ENCODE measurements around the gene KIF18B. TPM values are rescaled to one million over a fixed set of nuclear protein-coding genes. Genes with fewer than 3 reads are reported as not detected.

The KIF18B gene
- total and polyA plus RNA-seq, 10 of the 15 experiments (the other 5 are each of a cell fraction or from before 2014, with no cell fraction given): 2.8 to 46.2 (median 20.5) TPM

DNA sequence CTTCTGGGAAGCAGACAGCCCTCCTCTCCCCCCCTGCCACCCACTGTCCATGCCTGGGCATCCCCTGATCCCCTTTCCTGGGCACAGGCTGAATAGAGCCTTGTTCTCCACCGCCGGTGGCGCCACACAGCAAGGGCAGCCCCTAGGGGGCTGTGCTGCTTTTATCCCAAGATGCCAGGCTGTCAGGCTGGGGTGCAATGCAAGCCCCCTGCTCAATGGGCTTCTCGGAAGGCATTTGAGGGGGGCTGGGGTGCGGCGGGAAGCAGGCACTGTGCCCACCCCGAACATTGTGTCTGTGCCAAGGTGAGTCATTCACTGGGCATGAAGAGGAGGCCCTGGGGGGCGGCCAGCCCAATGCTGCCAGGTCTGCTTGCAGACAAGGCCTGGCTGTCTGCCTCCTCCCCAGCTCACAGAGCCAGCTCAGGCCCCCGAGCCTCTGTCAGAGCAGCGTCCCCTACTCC, 30.8 kb downstream of the KIF18B start (continued):
- TF ChIP-seq, protein P1, sequence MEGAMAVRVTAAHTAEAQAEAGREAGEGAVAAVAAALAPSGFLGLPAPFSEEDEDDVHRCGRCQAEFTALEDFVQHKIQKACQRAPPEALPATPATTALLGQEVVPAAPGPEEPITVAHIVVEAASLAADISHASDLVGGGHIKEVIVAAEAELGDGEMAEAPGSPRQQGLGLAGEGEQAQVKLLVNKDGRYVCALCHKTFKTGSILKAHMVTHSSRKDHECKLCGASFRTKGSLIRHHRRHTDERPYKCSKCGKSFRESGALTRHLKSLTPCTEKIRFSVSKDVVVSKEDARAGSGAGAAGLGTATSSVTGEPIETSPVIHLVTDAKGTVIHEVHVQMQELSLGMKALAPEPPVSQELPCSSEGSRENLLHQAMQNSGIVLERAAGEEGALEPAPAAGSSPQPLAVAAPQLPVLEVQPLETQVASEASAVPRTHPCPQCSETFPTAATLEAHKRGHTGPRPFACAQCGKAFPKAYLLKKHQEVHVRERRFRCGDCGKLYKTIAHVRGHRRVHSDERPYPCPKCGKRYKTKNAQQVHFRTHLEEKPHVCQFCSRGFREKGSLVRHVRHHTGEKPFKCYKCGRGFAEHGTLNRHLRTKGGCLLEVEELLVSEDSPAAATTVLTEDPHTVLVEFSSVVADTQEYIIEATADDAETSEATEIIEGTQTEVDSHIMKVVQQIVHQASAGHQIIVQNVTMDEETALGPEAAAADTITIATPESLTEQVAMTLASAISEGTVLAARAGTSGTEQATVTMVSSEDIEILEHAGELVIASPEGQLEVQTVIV (IDR thresholded peaks at IDR 0.05; ENCODE audit: borderline replicate concordance, partially characterized antibody): no peak
- TF ChIP-seq FOXK2 (IDR thresholded peaks at IDR 0.05): no peak
- TF ChIP-seq, protein P2, sequence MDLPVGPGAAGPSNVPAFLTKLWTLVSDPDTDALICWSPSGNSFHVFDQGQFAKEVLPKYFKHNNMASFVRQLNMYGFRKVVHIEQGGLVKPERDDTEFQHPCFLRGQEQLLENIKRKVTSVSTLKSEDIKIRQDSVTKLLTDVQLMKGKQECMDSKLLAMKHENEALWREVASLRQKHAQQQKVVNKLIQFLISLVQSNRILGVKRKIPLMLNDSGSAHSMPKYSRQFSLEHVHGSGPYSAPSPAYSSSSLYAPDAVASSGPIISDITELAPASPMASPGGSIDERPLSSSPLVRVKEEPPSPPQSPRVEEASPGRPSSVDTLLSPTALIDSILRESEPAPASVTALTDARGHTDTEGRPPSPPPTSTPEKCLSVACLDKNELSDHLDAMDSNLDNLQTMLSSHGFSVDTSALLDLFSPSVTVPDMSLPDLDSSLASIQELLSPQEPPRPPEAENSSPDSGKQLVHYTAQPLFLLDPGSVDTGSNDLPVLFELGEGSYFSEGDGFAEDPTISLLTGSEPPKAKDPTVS (IDR thresholded peaks at IDR 0.05; ENCODE audit: low read depth, low read length): no peak
- TF ChIP-seq PAX5 (IDR thresholded peaks at IDR 0.05; ENCODE audit: borderline replicate concordance, low read depth, low read length): no peak
- TF ChIP-seq, protein P3, sequence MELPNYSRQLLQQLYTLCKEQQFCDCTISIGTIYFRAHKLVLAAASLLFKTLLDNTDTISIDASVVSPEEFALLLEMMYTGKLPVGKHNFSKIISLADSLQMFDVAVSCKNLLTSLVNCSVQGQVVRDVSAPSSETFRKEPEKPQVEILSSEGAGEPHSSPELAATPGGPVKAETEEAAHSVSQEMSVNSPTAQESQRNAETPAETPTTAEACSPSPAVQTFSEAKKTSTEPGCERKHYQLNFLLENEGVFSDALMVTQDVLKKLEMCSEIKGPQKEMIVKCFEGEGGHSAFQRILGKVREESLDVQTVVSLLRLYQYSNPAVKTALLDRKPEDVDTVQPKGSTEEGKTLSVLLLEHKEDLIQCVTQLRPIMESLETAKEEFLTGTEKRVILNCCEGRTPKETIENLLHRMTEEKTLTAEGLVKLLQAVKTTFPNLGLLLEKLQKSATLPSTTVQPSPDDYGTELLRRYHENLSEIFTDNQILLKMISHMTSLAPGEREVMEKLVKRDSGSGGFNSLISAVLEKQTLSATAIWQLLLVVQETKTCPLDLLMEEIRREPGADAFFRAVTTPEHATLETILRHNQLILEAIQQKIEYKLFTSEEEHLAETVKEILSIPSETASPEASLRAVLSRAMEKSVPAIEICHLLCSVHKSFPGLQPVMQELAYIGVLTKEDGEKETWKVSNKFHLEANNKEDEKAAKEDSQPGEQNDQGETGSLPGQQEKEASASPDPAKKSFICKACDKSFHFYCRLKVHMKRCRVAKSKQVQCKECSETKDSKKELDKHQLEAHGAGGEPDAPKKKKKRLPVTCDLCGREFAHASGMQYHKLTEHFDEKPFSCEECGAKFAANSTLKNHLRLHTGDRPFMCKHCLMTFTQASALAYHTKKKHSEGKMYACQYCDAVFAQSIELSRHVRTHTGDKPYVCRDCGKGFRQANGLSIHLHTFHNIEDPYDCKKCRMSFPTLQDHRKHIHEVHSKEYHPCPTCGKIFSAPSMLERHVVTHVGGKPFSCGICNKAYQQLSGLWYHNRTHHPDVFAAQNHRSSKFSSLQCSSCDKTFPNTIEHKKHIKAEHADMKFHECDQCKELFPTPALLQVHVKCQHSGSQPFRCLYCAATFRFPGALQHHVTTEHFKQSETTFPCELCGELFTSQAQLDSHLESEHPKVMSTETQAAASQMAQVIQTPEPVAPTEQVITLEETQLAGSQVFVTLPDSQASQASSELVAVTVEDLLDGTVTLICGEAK (IDR thresholded peaks at IDR 0.05; ENCODE audit: borderline replicate concordance): no peak
- TF ChIP-seq RCOR1 (conservative IDR thresholded peaks at IDR 0.05; ENCODE audit: low read depth, low read length): no peak
- no peak for TF ChIP-seq NFYB (IDR thresholded peaks at IDR 0.05; ENCODE audit: insufficient read depth, low read depth, low read length)
- TF ChIP-seq RFX5 (IDR thresholded peaks at IDR 0.05; ENCODE audit: low read depth, low read length): no peak
- TF ChIP-seq NFIC (IDR thresholded peaks at IDR 0.05; ENCODE audit: low read depth, low read length): no peak
- no peak for TF ChIP-seq NRF1 (conservative IDR thresholded peaks at IDR 0.05; ENCODE audit: low read depth, low read length)
- TF ChIP-seq, protein P4, sequence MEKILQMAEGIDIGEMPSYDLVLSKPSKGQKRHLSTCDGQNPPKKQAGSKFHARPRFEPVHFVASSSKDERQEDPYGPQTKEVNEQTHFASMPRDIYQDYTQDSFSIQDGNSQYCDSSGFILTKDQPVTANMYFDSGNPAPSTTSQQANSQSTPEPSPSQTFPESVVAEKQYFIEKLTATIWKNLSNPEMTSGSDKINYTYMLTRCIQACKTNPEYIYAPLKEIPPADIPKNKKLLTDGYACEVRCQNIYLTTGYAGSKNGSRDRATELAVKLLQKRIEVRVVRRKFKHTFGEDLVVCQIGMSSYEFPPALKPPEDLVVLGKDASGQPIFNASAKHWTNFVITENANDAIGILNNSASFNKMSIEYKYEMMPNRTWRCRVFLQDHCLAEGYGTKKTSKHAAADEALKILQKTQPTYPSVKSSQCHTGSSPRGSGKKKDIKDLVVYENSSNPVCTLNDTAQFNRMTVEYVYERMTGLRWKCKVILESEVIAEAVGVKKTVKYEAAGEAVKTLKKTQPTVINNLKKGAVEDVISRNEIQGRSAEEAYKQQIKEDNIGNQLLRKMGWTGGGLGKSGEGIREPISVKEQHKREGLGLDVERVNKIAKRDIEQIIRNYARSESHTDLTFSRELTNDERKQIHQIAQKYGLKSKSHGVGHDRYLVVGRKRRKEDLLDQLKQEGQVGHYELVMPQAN (conservative IDR thresholded peaks at IDR 0.05): no peak
- TF ChIP-seq, protein P5, sequence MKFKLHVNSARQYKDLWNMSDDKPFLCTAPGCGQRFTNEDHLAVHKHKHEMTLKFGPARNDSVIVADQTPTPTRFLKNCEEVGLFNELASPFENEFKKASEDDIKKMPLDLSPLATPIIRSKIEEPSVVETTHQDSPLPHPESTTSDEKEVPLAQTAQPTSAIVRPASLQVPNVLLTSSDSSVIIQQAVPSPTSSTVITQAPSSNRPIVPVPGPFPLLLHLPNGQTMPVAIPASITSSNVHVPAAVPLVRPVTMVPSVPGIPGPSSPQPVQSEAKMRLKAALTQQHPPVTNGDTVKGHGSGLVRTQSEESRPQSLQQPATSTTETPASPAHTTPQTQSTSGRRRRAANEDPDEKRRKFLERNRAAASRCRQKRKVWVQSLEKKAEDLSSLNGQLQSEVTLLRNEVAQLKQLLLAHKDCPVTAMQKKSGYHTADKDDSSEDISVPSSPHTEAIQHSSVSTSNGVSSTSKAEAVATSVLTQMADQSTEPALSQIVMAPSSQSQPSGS (IDR thresholded peaks at IDR 0.05; ENCODE audit: low read length): no peak
- no peak for TF ChIP-seq POLR2AphosphoS5 (IDR thresholded peaks at IDR 0.05; ENCODE audit: low read length)

Data from GM12878 (cell line).